AG10803 (cell line): Measurements from ENCODE around the gene KRT16.
"Not testable (repeated sequence)": the region's sequence is repeated elsewhere in the genome, so short reads cannot be mapped to it uniquely, and the experiment has no call there.

Experiments used
- DNase-seq: peaks from one replicate; pipeline ENCODE4 v3.0.0; 2010; ENCODE audit warnings: low read depth
- H3K4me3 ChIP-seq: 2 replicates; pipeline ENCODE4 v1.5.1; 2011; ENCODE audit warnings: mild to moderate bottlenecking, low read length, control low read depth
- CTCF ChIP-seq: conservative IDR thresholded peaks from 2 replicates; pipeline ENCODE4 v1.5.1; 2011; ENCODE audit warnings: mild to moderate bottlenecking, low read length, control low read depth, inconsistent platforms

KRT16 gene

GRCh38 chr17:41620583-41621434, 8.2 kb upstream of the KRT16 start:
- no peak for TF ChIP-seq CTCF
- no peak overlapping the region for H3K4me3 ChIP-seq
- DNase-seq, result peak; percentile 29

- H3K4me3 ChIP-seq, DNase-seq: not testable (repeated sequence)
Measured at GRCh38 chr17:41619927-41620582, 7.5 kb upstream of the KRT16 start.

GRCh38 chr17:41619036-41619926, 6.7 kb upstream of the KRT16 start:
- no peak for TF ChIP-seq CTCF

GRCh38 chr17:41618341-41619035, 5.9 kb upstream of the KRT16 start:
- H3K4me3 ChIP-seq, result no peak overlapping the region
- DNase-seq, result no peak
- no peak for TF ChIP-seq CTCF

More at GRCh38 chr17:41619036-41619926, 6.7 kb upstream of the KRT16 start:
- no peak for DNase-seq
- H3K4me3 ChIP-seq, result no peak overlapping the region

- no peak for TF ChIP-seq CTCF
- no peak overlapping the region for H3K4me3 ChIP-seq
- DNase-seq, result no peak
Measured at GRCh38 chr17:41617698-41618097, 5.1 kb upstream of the KRT16 start.

- TF ChIP-seq CTCF, result no peak
- no peak overlapping the region for H3K4me3 ChIP-seq
- DNase-seq, result no peak
Measured at GRCh38 chr17:41617136-41617535, 4.6 kb upstream of the KRT16 start.

GRCh38 chr17:41616486-41616885, 3.9 kb upstream of the KRT16 start:
- not testable (repeated sequence) for H3K4me3 ChIP-seq, DNase-seq
